Fibroblast of lung (primary cell): ENCODE measurements around the gene STXBP5. TPM values are rescaled to one million over a fixed set of nuclear protein-coding genes. Genes with fewer than 3 reads are reported as not detected.

ENCODE experiments used
- DNase-seq, 2 donors: peaks; one replicate each; pipeline versions ENCODE4 v3.0.0 to v3.0.0-alpha.2; 2010; ENCODE audit warnings: low read depth in 2 of 2
- H2AFZ ChIP-seq: 2 replicates; pipeline ENCODE4 v1.5.1; 2012; ENCODE audit warnings: low read length, control low read depth, inconsistent platforms
- H3K27ac ChIP-seq: 2 replicates; pipeline ENCODE4 v1.5.1; 2011; ENCODE audit warnings: low read length, control low read depth; ENCODE audit not compliant: insufficient read depth
- H3K27me3 ChIP-seq: 2 replicates; pipeline ENCODE4 v1.5.1; 2011; ENCODE audit warnings: mild to moderate bottlenecking, low read length; ENCODE audit not compliant: control insufficient read depth, insufficient read depth
- H3K36me3 ChIP-seq: 2 replicates; pipeline ENCODE4 v1.5.1; 2011; ENCODE audit warnings: low read length; ENCODE audit not compliant: control insufficient read depth, insufficient read depth
- H3K4me1 ChIP-seq: 2 replicates; pipeline ENCODE4 v1.5.1; 2011; ENCODE audit warnings: low read length; ENCODE audit not compliant: control insufficient read depth, insufficient read depth; ENCODE audit errors: extremely low read depth
- H3K4me2 ChIP-seq: 2 replicates; pipeline ENCODE4 v1.5.1; 2011; ENCODE audit warnings: low read length, control low read depth; ENCODE audit not compliant: insufficient read depth; ENCODE audit errors: extremely low read depth
- H3K4me3 ChIP-seq, 4 experiments: fragments of 200-600 bp in 1 of 4; sonication (generic) in 1 of 4; replicated peaks in 1 of 4; 2 replicates each; pipeline ENCODE4 v1.5.1; 2011 to 2016; ENCODE audit warnings: low read length in 4 of 4, low read depth in 3 of 4, mild to moderate bottlenecking in 3 of 4, control low read depth in 2 of 4, inconsistent platforms in 1 of 4, mixed read lengths in 1 of 4; ENCODE audit not compliant: insufficient read depth in 1 of 4; ENCODE audit errors: control extremely low read depth in 1 of 4
- H3K79me2 ChIP-seq: 2 replicates; pipeline ENCODE4 v1.5.1; 2012; ENCODE audit warnings: mild to moderate bottlenecking, low read length, inconsistent platforms; ENCODE audit not compliant: control insufficient read depth, insufficient read depth
- H3K9ac ChIP-seq: 2 replicates; pipeline ENCODE4 v1.5.1; 2011; ENCODE audit warnings: mild to moderate bottlenecking, low read length, control low read depth; ENCODE audit not compliant: insufficient read depth
- H3K9me3 ChIP-seq: 2 replicates; pipeline ENCODE4 v1.5.1; 2012; ENCODE audit warnings: low read depth, low read length; ENCODE audit not compliant: control insufficient read depth, insufficient read depth
- H4K20me1 ChIP-seq: 2 replicates; pipeline ENCODE4 v1.5.1; 2011; ENCODE audit warnings: low read length; ENCODE audit not compliant: control insufficient read depth, insufficient read depth; ENCODE audit errors: extremely low read depth
- CTCF ChIP-seq, 2 donors: IDR thresholded peaks in 1 of 2; conservative IDR thresholded peaks in 1 of 2; 1 replicate in 1 of 2; 2 replicates in 1 of 2; pipeline ENCODE4 v1.5.1; 2011 to 2012; ENCODE audit warnings: low read length in 2 of 2, control low read depth in 1 of 2, inconsistent platforms in 1 of 2, low read depth in 1 of 2, mild to moderate bottlenecking in 1 of 2
- EZH2 ChIP-seq: IDR thresholded peaks from 2 replicates; pipeline ENCODE4 v1.5.1; 2012; ENCODE audit warnings: low read length, control low read depth, mild to moderate bottlenecking; ENCODE audit errors: missing control alignments
- polyA plus RNA-seq, 2 donors: library from polyadenylated mRNA; depleted of rRNA in 1 of 2; stranded (reverse) in 1 of 2; unstranded in 1 of 2; fragments of >200 nt; gene quantifications; 2 replicates each; pipeline ENCODE4 v1.2.1, GENCODE V29; 2011 to 2012; ENCODE audit warnings: missing spikeins in 1 of 2
- total RNA-seq: library from RNA; depleted of rRNA; stranded (reverse); fragments of >200 nt; gene quantifications from 2 replicates; pipeline ENCODE4 v1.2.1, GENCODE V29; 2014

The STXBP5 gene
- total and polyA plus RNA-seq, 2 donors (not counting 1 experiment from before 2014, with no cell fraction given) = 27.6 to 90.7 TPM

DNA sequence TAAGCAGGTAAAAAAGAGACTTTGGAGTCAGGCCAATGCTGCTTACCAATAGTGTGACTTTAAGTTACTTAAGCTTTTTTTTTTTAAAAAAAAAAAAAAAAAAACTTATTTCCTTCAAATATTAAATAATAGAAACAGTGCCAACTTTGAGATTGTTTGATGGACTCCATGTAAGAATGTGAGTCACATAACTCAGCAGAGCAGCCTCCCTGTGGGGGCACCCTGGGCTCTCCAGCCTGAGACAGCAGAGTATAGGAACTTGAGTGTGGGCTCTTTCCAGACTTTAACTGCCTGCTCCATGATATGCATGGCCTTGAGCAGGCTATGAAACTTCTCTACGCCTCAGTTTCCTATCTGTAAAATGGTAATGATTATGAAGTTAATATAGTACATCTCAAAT is 190.9 kb downstream of the STXBP5 start:
- Histone ChIP-seq H3K4me1 (peaks cover 2% of the 10 kb centered on the region), H3K4me2 (no peak overlapping the region), H3K9ac (no peak overlapping the region), H3K27ac (no peak overlapping the region), H3K27me3 (no peaks in the 10 kb centered on the region), H3K9me3 (no peaks in the 10 kb centered on the region), H4K20me1 (no peaks in the 10 kb centered on the region), H3K36me3 (no peaks in the 10 kb centered on the region), H2AFZ (no peak overlapping the region), H3K79me2 (no peaks in the 10 kb centered on the region), H3K4me3 (no peak overlapping the region)
- TF ChIP-seq CTCF (conservative IDR thresholded peaks at IDR 0.05 in 1 of 2, IDR thresholded peaks at IDR 0.05 in 1 of 2; ENCODE audit: low read depth in 1 of 2, low read length in 2 of 2) (no peak), EZH2 (no peak)
- DNase-seq = peak; percentile 16 to 25

DNA sequence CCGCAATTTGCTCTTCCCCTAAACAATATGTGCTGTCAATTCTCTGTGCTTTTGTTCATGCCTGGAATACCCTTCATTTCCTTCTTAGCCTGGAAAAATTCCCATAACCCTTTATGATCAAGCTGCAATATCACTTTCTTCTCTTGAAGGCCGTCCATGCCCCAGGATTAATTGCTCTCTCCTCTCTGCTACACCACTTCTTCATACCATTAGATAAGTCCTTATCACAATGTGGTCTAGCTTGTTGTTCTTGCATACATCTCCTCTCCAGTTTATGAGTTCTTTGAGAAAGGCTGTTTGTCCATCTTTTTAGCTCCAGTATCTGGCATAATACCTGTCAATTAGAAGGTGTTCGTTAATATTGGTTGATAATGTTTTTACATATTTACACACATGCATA is 193.1 kb downstream of the STXBP5 start:
- no peak overlapping the region for H3K4me2 ChIP-seq
- H2AFZ ChIP-seq = no peak overlapping the region
- peaks cover 2% of the 10 kb centered on the region for H3K4me1 ChIP-seq
- H3K36me3 ChIP-seq = no peaks in the 10 kb centered on the region
- no peaks in the 10 kb centered on the region for H3K79me2 ChIP-seq
- no peak overlapping the region for H3K27ac ChIP-seq
- TF ChIP-seq CTCF (conservative IDR thresholded peaks at IDR 0.05 in 1 of 2, IDR thresholded peaks at IDR 0.05 in 1 of 2; ENCODE audit: low read depth in 1 of 2, low read length in 2 of 2) = no peak
- no peak for TF ChIP-seq EZH2
- H3K4me3 ChIP-seq = no peak overlapping the region
- peak in 1 of 2 donors; percentile 18 for DNase-seq
- H3K27me3 ChIP-seq = no peaks in the 10 kb centered on the region
- no peak overlapping the region for H3K9ac ChIP-seq
- H3K9me3 ChIP-seq = no peaks in the 10 kb centered on the region
- no peaks in the 10 kb centered on the region for H4K20me1 ChIP-seq

DNA sequence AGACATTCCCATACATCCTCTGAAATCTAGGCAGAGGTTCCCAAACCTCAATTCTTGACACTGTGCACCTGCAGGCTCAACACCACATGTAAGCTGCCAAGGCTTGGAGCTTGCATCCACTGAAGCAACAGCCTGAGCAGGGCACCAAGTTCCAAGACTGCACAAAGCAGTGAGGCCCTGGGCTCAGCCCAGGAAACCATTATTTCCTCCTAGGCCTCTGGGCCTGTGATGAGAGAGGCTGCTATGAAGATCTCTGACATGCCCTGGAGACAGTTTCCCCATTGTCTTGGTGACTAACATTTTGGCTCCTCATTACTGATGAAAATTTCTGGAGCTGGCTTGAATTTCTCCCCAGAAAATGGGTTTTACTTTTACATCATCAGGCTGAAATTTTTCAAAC is 196.8 kb downstream of the STXBP5 start:
- Histone ChIP-seq H3K4me3 (no peak overlapping the region), H3K9me3 (no peaks in the 10 kb centered on the region), H4K20me1 (no peaks in the 10 kb centered on the region), H2AFZ (no peak overlapping the region), H3K4me1 (no peaks in the 10 kb centered on the region), H3K27me3 (no peaks in the 10 kb centered on the region), H3K36me3 (no peaks in the 10 kb centered on the region), H3K9ac (no peak overlapping the region), H3K79me2 (no peaks in the 10 kb centered on the region), H3K4me2 (no peak overlapping the region), H3K27ac (no peak overlapping the region)
- TF ChIP-seq CTCF (conservative IDR thresholded peaks at IDR 0.05 in 1 of 2, IDR thresholded peaks at IDR 0.05 in 1 of 2; ENCODE audit: low read depth in 1 of 2, low read length in 2 of 2) (no peak), EZH2 (no peak)
- DNase-seq = no peak
